GM12891 (cell line): ENCODE results near the gene GNL1.
"Not testable (repeated sequence)": the region's sequence is repeated elsewhere in the genome, so short reads cannot be mapped to it uniquely, and the experiment has no call there.

Experiments
- DNase-seq: peaks from one replicate; pipeline ENCODE4 v3.0.0; 2011; ENCODE audit warnings: low spot score; ENCODE audit not compliant: insufficient read length
- FAIRE-seq: peaks from 2 replicates; lab custom pipeline; 2011; peaks lifted over from hg19 to GRCh38; lab: Jason Lieb, UNC
- PAX5 ChIP-seq: IDR thresholded peaks from 2 replicates; pipeline ENCODE4 v1.6.1; 2011; ENCODE audit warnings: low read length, moderate library complexity, mild to moderate bottlenecking; ENCODE audit not compliant: insufficient read depth, severe bottlenecking
- POLR2A ChIP-seq: IDR thresholded peaks from 2 replicates; pipeline ENCODE4 v1.6.1; 2011; ENCODE audit warnings: low read depth, low read length, control low read depth
- POLR2AphosphoS5 ChIP-seq: IDR thresholded peaks from 2 replicates; pipeline ENCODE4 v1.6.1; 2011; ENCODE audit warnings: low read depth, low read length, control low read depth
- POU2F2 ChIP-seq: IDR thresholded peaks from 2 replicates; pipeline ENCODE4 v1.6.1; 2011; ENCODE audit warnings: low read depth, mild to moderate bottlenecking, control low read depth, low read length, moderate library complexity
- SPI1 ChIP-seq: IDR thresholded peaks from 2 replicates; pipeline ENCODE4 v1.6.1; 2011; ENCODE audit warnings: low read depth, low read length, control low read depth
- TAF1 ChIP-seq: IDR thresholded peaks from 2 replicates; pipeline ENCODE4 v1.6.1; 2011; ENCODE audit warnings: low read depth, low read length, control low read depth

GNL1 gene

DNA sequence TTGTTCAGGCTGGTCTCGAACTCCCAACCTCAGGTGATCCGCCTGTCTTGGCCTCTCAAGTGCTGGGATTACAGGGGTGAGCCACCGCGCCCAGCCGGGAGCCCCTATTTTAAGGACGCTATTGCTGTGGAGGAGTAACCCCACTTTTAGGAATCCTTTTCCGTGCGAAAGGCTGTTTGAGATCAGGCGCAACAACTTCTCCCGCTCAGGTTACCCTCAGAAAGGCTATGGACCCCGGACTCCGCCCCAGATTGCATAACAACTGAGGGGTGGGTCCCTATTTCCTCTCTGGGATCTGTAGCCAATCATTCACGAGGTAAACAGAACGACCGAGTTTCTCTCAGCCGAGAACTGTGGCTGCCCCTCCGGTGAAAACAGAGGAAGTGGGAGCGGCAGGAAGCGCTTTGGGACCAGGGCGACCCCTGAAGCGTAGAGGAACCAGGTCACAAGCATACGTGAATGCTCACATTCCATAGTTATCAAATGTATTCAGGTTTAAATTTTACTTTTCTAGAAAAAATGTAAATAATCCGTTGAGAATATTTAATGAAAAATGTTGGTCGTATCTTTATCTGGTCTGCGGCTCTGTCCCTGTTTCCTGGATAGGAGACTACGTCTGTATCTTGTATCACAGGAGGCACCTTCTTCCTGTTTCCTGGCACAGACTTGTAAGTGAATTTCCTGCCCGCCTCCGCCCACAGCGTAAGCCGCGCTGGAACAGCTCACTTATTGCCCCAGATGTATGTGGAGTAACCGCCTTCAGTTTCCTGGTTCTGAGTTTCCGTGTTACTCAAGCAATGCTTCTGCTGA lies 40.1 kb downstream of the GNL1 start:
- TF ChIP-seq SPI1 (peak; percentile 87), POLR2AphosphoS5 (no peak; the same call in 1 of the 2 replicates), POLR2A (no peak), TAF1 (0 out of 2 replicates have a peak, but pooled peaks have one; percentile 16), POU2F2 (peak; percentile 49; the same call in 1 of the 2 replicates), PAX5 (no peak)
- FAIRE-seq (peak; percentile 82), DNase-seq (peak; percentile 53)

DNA sequence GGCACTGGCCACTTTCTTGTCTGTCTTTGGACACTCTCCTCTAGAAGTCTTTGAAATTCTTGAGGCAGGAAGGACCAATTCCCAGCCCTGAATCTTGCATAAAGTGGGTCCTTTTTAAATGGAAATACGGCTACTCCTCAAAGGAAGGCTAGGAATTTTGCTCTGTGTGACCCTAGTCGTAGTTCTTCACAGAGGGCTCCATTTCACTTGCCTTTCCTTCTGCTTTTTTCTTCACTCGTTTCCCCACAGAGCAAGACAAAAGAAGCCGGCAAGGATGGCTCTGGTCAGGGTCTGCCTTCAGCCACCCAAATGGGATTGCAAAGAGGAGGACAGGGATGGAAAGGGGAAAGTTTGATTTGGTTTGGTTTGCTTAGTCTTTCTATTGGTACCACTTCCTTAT lies 41.2 kb downstream of the GNL1 start:
- FAIRE-seq, result no peak
- TF ChIP-seq POLR2A, result no peak
- TF ChIP-seq SPI1, result no peak
- TF ChIP-seq POLR2AphosphoS5, result no peak
- no peak for TF ChIP-seq PAX5
- TF ChIP-seq POU2F2, result no peak
- no peak for TF ChIP-seq TAF1
- DNase-seq, result no peak

DNA sequence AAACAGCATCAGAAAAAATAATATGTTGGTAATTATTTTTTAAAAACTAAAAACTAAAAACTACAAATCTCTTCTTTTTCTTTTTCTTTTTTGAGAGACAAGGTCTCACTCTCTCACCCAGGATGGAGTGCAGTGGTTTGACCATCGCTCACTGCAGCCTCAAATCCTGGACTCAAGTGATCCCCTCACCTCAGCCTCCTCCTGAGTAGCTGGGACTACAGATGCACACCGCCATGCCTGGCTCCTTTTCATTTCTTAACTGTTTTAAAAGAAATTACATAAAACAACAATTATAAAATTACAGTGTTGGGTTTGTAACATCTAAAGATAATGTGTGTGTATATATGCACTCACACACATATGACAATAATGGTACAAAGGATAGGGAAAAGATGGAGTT lies 42.8 kb downstream of the GNL1 start:
- FAIRE-seq (no peak), DNase-seq (no peak)
- TF ChIP-seq POU2F2, result no peak
- TF ChIP-seq SPI1, result no peak
- no peak for TF ChIP-seq TAF1
- no peak for TF ChIP-seq POLR2A
- no peak for TF ChIP-seq PAX5

DNA sequence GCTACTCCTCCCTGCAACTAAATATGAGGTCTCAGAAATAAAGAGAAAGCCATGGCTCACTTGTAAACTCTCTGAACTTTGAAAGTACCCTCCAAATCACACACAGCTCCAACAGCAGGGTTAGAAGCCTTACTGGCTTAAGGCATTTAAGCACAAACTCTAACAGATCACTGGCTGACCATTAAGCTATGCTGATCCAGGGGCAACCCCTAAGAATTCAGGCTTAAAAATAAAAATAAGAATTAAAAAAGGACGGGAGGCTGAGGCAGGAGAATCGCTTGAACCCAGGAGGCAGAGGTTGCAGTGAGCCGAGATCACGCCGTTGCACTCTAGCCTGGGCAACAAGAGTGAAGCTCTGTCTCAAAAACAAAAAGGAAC lies 45.1 kb downstream of the GNL1 start:
- no peak for TF ChIP-seq PAX5
- TF ChIP-seq SPI1, result no peak
- no peak for TF ChIP-seq POU2F2
- no peak for TF ChIP-seq POLR2AphosphoS5
- no peak for TF ChIP-seq TAF1
- no peak for TF ChIP-seq POLR2A
- DNase-seq (no peak), FAIRE-seq (no peak)

DNA sequence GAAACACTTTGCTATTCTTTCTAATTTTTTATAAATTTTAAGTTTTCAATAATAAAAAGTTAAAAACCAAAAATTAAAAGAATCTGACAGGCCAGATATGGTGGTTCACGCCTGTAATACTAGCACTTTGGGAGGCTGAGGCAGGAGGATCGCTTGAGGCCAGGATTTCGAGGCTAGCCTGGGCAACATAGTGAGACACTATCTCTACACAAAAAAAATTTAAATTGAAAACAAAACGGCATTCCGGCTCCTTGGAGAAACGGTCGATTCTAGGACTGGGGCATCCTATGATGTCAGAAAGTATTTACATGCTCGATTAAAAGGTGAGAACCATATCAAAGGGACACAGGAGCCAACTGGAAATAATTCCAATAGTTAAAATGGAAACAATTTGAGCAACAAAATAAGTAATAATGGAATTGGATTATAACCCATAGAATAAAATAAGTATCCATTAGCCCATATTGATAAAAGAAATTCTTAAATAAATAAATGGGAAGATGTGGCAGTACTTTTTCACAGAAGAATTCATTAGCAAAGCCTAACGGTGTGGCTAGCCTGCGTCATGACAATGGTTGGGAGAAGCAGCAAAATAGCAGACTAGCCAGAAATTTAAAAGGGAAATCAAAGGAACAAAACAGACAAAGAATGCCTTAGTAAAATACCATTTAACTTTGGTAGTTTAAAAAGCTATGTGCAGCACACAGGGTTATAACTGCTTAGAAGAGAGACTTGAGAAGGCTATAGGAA lies 45.7 kb downstream of the GNL1 start:
- TF ChIP-seq SPI1 (no peak), POU2F2 (no peak)
- FAIRE-seq, result no peak
- DNase-seq, result no peak

DNA sequence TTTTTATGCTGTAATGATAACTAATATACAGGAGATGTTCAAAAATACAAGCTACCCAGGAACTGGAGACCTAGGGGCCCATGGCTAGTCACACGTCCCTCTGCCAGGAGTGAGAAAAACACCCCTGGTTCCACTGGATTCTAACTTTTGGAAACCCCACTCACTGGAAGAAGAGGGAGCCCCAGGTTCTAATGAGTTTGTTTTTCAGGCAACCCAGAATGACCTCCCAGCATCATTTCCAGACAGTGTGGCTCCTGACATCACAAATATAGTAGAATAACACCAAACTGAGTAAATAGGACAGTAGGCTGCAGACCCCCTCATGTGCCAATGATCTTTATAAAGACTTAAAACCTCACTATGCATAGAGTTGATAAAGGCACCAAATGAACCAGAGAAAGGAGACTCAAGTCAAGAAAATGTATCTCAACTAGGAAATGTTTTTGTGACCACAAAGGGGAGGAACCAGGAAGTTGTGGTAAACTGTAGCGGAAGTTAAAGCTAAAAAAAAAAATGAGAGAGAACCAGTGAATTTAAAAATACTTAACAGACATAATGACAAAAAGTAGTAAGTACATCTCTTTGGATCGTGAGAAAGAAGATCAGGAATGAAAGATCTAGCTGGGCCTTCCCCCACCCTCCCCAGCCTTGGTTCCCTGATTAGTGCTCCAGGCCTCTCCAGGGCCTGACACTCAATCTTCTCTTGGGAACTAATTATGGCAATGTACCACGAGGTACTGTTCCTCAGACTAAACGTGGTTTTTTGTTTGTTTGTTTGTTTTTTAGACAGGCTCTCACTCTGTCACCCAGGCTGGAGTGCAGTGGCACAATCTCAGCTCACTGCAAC lies 47.2 kb downstream of the GNL1 start:
- DNase-seq (no peak), FAIRE-seq (peak; percentile 59)
- TF ChIP-seq SPI1 (peak; percentile 54), POLR2A (no peak), POU2F2 (peak; percentile 33; the same call in 1 of the 2 replicates), POLR2AphosphoS5 (no peak)

DNA sequence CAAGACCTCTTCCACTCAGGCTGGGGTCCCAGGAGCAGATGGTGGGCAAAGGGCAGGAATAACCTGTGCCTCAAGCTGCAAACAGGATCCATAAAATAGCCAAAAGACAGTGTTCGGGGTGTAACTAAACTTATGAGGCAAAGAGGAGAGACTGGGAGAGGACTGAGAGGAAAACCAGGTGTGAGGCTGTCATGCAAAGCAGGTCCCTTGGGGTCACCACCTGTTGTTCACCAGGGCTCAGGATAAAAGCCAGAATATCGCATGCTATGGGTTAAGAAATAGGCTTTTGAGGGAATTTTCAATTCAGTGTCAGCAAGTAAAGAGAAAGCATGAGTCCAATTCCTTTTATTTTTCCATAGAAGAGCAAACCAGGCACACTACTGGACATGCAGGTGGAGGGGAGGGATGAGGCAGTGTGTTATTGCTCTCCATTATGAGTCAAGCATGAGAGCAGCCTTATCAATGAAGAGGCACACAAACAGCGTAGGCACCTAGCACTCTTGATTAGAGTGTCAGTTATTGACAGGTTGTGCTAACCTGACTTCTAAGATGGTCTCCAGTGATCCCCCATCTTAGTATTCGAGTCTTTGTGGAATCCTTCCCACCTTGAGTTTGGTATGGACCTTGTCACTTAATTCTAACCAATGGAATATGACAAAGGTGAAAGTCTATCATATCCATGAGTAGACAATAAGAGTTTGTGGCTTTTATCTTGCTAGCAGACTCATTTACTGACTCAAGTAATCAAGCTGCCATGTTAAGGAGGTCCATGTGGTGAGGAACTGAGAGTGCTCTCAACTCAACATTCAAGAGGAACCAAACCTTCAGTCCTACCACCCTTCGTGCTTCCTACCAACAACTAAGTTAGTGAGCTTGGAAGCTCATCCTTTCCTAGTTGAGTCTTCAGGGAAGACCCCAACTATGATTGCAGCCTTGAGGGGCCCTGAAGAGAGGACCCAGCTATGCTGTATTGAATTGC lies 48.2 kb downstream of the GNL1 start:
- TF ChIP-seq POU2F2 (peak; percentile 70; the same call in 1 of the 2 replicates), SPI1 (peak; percentile 96), PAX5 (no peak)
- FAIRE-seq, result peak; percentile 98
- DNase-seq, result no peak

DNA sequence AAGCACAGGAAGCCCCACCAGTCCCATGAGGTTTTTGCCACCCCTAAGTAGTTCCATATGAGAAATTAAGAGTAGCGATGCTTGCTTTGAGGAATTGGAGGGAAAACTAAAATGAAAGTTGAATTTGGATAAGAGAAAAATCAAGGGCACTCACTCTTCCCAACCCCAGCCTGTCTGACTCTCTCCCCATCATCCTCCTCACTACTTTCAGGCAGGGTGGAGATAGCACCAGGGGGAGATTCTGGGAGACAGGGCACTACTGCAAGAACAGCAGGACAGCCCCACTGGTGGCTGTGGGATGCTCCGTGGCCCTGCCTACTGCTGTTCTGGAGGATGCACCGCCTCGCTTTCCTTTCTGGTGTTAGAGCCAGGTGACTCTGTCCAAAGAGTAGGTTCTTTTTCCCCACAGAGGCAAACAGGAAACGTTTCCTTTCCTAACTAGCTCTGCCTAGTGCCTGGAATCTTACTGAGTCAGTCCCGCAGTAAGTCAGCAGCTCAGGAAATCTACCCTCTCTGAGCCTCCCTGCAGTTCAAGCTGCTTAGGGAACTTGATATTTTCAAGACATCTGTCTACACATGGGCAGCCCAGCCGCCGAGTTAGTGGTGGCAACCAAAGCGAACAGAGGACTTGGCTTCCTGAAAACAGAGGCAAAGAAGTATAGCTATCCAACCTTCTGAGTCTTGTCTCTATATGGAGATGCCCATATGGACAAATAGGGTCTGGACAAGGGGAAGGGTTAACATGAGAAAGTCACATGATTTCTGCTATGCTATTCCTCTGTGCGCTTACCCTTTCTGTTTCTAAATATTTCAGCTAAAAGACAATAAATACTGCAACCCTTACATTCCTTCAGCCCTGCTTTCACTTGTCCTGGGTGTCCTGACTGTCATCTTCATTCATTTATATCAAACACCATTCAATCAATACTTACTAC lies 55.6 kb downstream of the GNL1 start:
- TF ChIP-seq POLR2AphosphoS5 (no peak), POU2F2 (no peak), PAX5 (no peak), SPI1 (no peak), POLR2A (no peak), TAF1 (no peak)
- DNase-seq, result no peak
- FAIRE-seq, result peak; percentile 58

DNA sequence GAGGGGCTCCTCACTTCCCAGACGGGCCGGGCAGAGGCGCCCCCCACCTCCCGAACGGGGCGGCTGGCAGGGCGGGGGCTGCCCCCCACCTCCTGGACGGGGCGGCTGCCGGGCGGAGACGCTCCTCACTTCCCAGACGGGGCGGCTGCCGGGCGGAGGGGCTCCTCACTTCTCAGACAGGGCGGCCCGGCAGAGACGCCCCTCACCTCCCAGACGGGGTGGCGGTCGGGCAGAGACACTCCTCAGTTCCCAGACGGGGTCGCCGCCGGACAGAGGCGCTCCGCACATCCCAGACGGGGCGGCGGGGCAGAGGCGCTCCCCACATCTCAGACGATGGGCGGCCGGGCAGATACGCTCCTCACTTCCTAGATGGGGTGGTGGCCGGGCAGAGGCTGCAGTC lies 57.6 kb downstream of the GNL1 start:
- DNase-seq, FAIRE-seq: not testable (repeated sequence)
